ENCODE measurements around the gene SLC10A2. TPM values are rescaled to one million over a fixed set of nuclear protein-coding genes. Genes with fewer than 3 reads are reported as not detected.

Gene SLC10A2
- total RNA-seq, 3 donors from 2014 or later = 0.16 TPM; not detected in 2

DNA sequence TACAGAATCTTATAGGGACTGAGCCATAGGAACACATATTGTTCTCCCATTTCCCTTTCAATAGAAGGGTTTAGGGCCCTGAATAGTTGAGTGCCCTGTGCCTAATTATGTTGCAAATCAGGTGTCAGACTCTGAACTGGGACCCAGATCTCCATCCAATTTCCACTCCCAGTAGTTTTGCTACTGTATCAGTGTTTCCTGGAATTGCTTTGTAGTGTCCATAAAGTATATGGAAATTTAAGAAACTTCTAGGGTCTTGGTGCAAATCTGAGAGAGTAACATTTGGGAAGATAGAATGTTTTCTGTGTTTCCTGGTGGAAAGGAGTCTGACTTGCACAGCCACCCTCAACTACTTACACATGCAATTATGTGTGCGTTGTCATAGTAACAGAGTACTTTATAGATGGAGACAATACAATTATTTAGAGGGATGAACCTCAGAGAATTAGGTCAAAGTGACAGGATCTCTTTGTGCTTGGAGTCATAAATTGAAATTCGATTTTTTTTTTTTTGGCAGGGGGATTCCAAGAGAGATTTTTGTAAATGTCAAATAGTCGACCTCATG is 646 bp upstream of the SLC10A2 start:
- DNase-seq (no peak), ATAC-seq (no peak)
- no peaks in the 10 kb centered on the region for H3K9me3 ChIP-seq
- H3K36me3 ChIP-seq (ENCODE audit: low read depth) = no peaks in the 10 kb centered on the region
- intact Hi-C loops (cut with DNase I, micrococcal nuclease) = no loop called here
- no peaks in the 10 kb centered on the region for H3K4me1 ChIP-seq (ENCODE audit: low read depth)
- no peak overlapping the region for H3K4me3 ChIP-seq
- TF ChIP-seq, protein P1, sequence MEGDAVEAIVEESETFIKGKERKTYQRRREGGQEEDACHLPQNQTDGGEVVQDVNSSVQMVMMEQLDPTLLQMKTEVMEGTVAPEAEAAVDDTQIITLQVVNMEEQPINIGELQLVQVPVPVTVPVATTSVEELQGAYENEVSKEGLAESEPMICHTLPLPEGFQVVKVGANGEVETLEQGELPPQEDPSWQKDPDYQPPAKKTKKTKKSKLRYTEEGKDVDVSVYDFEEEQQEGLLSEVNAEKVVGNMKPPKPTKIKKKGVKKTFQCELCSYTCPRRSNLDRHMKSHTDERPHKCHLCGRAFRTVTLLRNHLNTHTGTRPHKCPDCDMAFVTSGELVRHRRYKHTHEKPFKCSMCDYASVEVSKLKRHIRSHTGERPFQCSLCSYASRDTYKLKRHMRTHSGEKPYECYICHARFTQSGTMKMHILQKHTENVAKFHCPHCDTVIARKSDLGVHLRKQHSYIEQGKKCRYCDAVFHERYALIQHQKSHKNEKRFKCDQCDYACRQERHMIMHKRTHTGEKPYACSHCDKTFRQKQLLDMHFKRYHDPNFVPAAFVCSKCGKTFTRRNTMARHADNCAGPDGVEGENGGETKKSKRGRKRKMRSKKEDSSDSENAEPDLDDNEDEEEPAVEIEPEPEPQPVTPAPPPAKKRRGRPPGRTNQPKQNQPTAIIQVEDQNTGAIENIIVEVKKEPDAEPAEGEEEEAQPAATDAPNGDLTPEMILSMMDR (IDR thresholded peaks at IDR 0.05) = no peak

- intact Hi-C loops (cut with DNase I, micrococcal nuclease) = no loop called here
- H3K9me3 ChIP-seq = no peaks in the 10 kb centered on the region
- H3K4me1 ChIP-seq (ENCODE audit: low read depth) = no peaks in the 10 kb centered on the region
- TF ChIP-seq, protein P1 (IDR thresholded peaks at IDR 0.05) = no peak
- no peak for DNase-seq
- no peak for ATAC-seq
- H3K36me3 ChIP-seq (ENCODE audit: low read depth) = no peaks in the 10 kb centered on the region
- no peak overlapping the region for H3K4me3 ChIP-seq
Measured at GRCh38 chr13:103063376-103063775, 2.8 kb downstream of the SLC10A2 start.

- TF ChIP-seq, protein P1 (IDR thresholded peaks at IDR 0.05) = no peak
- peaks cover 7% of the 10 kb centered on the region for H3K9me3 ChIP-seq
- no peaks in the 10 kb centered on the region for H3K4me1 ChIP-seq (ENCODE audit: low read depth)
- DNase-seq = no peak
- ATAC-seq = no peak
- H3K4me3 ChIP-seq = no peak overlapping the region
- intact Hi-C loops (cut with DNase I, micrococcal nuclease) = no loop called here
- H3K36me3 ChIP-seq (ENCODE audit: low read depth) = no peaks in the 10 kb centered on the region
Measured at GRCh38 chr13:103062079-103062478, 4.1 kb downstream of the SLC10A2 start.

- DNase-seq (no peak), ATAC-seq (no peak)
- H3K9me3 ChIP-seq = peaks cover 23% of the 10 kb centered on the region
- TF ChIP-seq, protein P1 (IDR thresholded peaks at IDR 0.05) = no peak
- intact Hi-C loops (cut with DNase I, micrococcal nuclease) = no loop called here
- H3K4me3 ChIP-seq = no peak overlapping the region
- H3K4me1 ChIP-seq (ENCODE audit: low read depth) = no peaks in the 10 kb centered on the region
- H3K36me3 ChIP-seq (ENCODE audit: low read depth) = no peaks in the 10 kb centered on the region
Measured at GRCh38 chr13:103056008-103056407, 10.2 kb downstream of the SLC10A2 start.

- no peaks in the 10 kb centered on the region for H3K36me3 ChIP-seq (ENCODE audit: low read depth)
- H3K9me3 ChIP-seq = peaks cover 23% of the 10 kb centered on the region
- DNase-seq (no peak), ATAC-seq (no peak)
- TF ChIP-seq, protein P1 (IDR thresholded peaks at IDR 0.05) = no peak
- intact Hi-C loops (cut with DNase I, micrococcal nuclease) = no loop called here
- H3K4me1 ChIP-seq (ENCODE audit: low read depth) = no peaks in the 10 kb centered on the region
- H3K4me3 ChIP-seq = no peak overlapping the region
Measured at GRCh38 chr13:103055166-103055565, 11.1 kb downstream of the SLC10A2 start.

- TF ChIP-seq, protein P1 (IDR thresholded peaks at IDR 0.05) = no peak
- Histone ChIP-seq H3K4me1 (ENCODE audit: low read depth) (no peaks in the 10 kb centered on the region), H3K36me3 (ENCODE audit: low read depth) (no peaks in the 10 kb centered on the region), H3K4me3 (no peak overlapping the region), H3K9me3 (no peaks in the 10 kb centered on the region)
- no peak for DNase-seq
- no peak for ATAC-seq
- intact Hi-C loops (cut with DNase I, micrococcal nuclease) = no loop called here
Measured at GRCh38 chr13:103046676-103047075, 19.5 kb downstream of the SLC10A2 start.
